Mesothelial cell of epicardium (in vitro differentiated cells): Measurements from ENCODE around the gene BEND6. TPM values are rescaled to one million over a fixed set of nuclear protein-coding genes. Genes with fewer than 3 reads are reported as not detected.

ENCODE experiments used
- DNase-seq, 2 experiments: peaks; one replicate each; pipeline ENCODE4 v3.0.0; 2021; ENCODE audit warnings: low spot score in 2 of 2; ENCODE audit not compliant: unreplicated experiment in 2 of 2
- H3K27ac Mint-ChIP-seq: 2 replicates; pipeline ENCODE4 v1.8.0; 2021; ENCODE audit warnings: mixed read lengths
- H3K27me3 Mint-ChIP-seq: 2 replicates; pipeline ENCODE4 v1.8.0; 2021; ENCODE audit warnings: low read depth, mixed read lengths
- H3K36me3 Mint-ChIP-seq: 2 replicates; pipeline ENCODE4 v1.8.0; 2021; ENCODE audit warnings: mixed read lengths
- H3K4me1 Mint-ChIP-seq: 2 replicates; pipeline ENCODE4 v1.8.0; 2021; ENCODE audit warnings: mixed read lengths
- H3K4me3 Mint-ChIP-seq: 2 replicates; pipeline ENCODE4 v1.8.0; 2021; ENCODE audit warnings: mild to moderate bottlenecking, moderate library complexity, mixed read lengths
- H3K9me3 Mint-ChIP-seq: 2 replicates; pipeline ENCODE4 v1.8.0; 2021; ENCODE audit warnings: mixed read lengths
- total RNA-seq: library from RNA; stranded (reverse); gene quantifications from 3 replicates; pipeline ENCODE4 v1.2.1, GENCODE V29; 2021
- TF ChIP-seq, protein P1 (sequence below): fragments of 200-600 bp; sonication (generic); IDR thresholded peaks from one replicate; pipeline ENCODE4 v1.5.0; 2021; ENCODE audit warnings: antibody characterized with exemption; ENCODE audit not compliant: unreplicated experiment

BEND6 gene
- total RNA-seq, 1 donor from 2014 or later: 7.6 TPM

DNA sequence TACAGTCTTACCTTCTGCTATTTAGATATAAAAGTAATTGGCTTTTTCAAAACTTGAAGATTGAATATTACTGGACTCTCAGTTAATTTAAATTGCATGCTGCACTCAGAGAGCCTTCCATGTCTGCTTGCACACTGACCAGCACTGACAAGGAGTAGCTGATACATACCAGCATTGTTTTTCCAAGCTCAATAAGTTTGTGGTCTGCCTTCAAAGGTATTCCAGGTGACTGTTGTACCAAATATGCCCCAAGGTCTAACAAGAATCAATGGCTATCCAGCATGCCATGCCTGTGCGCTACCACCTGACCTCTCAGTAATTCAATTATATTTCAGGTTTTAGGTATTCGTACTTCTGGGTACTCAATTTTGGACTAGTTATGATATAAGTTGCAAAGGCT lies 30.0 kb downstream of the BEND6 start:
- no peak overlapping the region for H3K4me3 Mint-ChIP-seq
- TF ChIP-seq, protein P1, sequence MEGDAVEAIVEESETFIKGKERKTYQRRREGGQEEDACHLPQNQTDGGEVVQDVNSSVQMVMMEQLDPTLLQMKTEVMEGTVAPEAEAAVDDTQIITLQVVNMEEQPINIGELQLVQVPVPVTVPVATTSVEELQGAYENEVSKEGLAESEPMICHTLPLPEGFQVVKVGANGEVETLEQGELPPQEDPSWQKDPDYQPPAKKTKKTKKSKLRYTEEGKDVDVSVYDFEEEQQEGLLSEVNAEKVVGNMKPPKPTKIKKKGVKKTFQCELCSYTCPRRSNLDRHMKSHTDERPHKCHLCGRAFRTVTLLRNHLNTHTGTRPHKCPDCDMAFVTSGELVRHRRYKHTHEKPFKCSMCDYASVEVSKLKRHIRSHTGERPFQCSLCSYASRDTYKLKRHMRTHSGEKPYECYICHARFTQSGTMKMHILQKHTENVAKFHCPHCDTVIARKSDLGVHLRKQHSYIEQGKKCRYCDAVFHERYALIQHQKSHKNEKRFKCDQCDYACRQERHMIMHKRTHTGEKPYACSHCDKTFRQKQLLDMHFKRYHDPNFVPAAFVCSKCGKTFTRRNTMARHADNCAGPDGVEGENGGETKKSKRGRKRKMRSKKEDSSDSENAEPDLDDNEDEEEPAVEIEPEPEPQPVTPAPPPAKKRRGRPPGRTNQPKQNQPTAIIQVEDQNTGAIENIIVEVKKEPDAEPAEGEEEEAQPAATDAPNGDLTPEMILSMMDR: no peak
- H3K27me3 Mint-ChIP-seq: no peaks in the 10 kb centered on the region
- H3K27ac Mint-ChIP-seq: no peak overlapping the region
- H3K4me1 Mint-ChIP-seq: no peaks in the 10 kb centered on the region
- H3K9me3 Mint-ChIP-seq: no peaks in the 10 kb centered on the region
- H3K36me3 Mint-ChIP-seq: no peaks in the 10 kb centered on the region
- no peak for DNase-seq

GRCh38 chr6:56986611-56987010 lies 31.7 kb downstream of the BEND6 start:
- H3K27ac Mint-ChIP-seq: no peak overlapping the region
- no peaks in the 10 kb centered on the region for H3K27me3 Mint-ChIP-seq
- H3K9me3 Mint-ChIP-seq: no peaks in the 10 kb centered on the region
- no peak for DNase-seq
- no peaks in the 10 kb centered on the region for H3K4me1 Mint-ChIP-seq
- TF ChIP-seq, protein P1: no peak
- no peaks in the 10 kb centered on the region for H3K36me3 Mint-ChIP-seq
- H3K4me3 Mint-ChIP-seq: no peak overlapping the region

- Mint-ChIP-seq H3K9me3 (no peaks in the 10 kb centered on the region), H3K36me3 (no peaks in the 10 kb centered on the region), H3K27me3 (no peaks in the 10 kb centered on the region), H3K4me1 (no peaks in the 10 kb centered on the region), H3K4me3 (no peak overlapping the region), H3K27ac (no peak overlapping the region)
- TF ChIP-seq, protein P1: no peak
- no peak for DNase-seq
These were observed 33.2 kb downstream of the BEND6 start for GRCh38 chr6:56988145-56988544.

DNA sequence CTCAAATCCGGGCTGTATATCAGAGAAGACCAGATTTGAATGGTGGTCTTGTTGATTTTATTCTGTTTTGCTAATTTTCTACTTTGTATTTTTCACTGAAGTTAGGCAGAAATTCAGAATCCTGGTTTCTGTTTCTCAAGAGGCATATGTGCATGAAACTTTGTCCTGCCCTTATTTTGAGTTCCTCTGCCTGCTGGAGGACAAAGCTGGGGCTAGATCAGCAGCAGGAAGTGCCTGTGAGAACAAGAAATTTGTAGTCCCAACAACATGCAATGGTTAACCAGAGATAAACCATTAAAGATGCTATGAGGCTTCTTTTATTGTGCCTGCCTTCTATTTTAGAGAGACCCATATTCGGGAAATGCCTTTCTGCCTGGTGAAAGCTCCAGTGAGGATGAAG lies 37.1 kb downstream of the BEND6 start:
- Mint-ChIP-seq H3K4me3 (no peak overlapping the region), H3K36me3 (no peaks in the 10 kb centered on the region), H3K27ac (no peak overlapping the region), H3K4me1 (peaks cover 7% of the 10 kb centered on the region), H3K27me3 (no peaks in the 10 kb centered on the region), H3K9me3 (no peaks in the 10 kb centered on the region)
- TF ChIP-seq, protein P1: no peak
- no peak for DNase-seq

GRCh38 chr6:56992703-56993102 lies 37.8 kb downstream of the BEND6 start:
- TF ChIP-seq, protein P1: no peak
- H3K9me3 Mint-ChIP-seq: no peaks in the 10 kb centered on the region
- no peak overlapping the region for H3K27ac Mint-ChIP-seq
- H3K4me1 Mint-ChIP-seq: peaks cover 7% of the 10 kb centered on the region
- DNase-seq: no peak
- no peak overlapping the region for H3K4me3 Mint-ChIP-seq
- no peaks in the 10 kb centered on the region for H3K36me3 Mint-ChIP-seq
- H3K27me3 Mint-ChIP-seq: no peaks in the 10 kb centered on the region

DNA sequence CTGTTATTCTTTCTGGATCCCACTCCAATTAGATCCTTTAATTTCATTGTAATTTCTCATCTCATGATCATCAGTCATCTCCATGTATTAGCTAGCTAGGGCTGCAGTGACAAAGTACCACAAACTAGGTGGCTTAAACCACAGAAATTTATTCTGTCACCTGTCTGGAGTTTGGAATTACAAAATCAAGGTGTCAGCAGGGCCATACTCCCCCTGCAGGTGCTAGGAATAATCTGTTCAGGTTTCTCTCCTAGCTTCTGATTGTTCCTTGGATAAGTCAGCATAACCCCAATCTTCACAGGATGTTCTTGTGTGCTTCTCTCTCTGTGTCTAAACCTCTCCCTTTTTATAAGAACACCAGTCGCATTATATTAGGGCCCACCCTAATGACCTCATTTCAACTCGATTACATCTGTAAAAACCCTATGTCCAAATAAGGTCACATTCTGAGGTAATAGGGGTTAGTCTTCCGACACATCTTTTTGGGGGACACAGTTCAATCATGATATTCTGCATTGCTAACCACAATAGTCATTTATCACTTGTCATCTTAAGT lies 40.5 kb downstream of the BEND6 start:
- peaks cover 13% of the 10 kb centered on the region for H3K36me3 Mint-ChIP-seq
- H3K27me3 Mint-ChIP-seq: no peaks in the 10 kb centered on the region
- peaks cover 7% of the 10 kb centered on the region for H3K4me1 Mint-ChIP-seq
- DNase-seq: no peak
- peaks cover 8% of the 10 kb centered on the region for H3K9me3 Mint-ChIP-seq
- TF ChIP-seq, protein P1: no peak
- no peak overlapping the region for H3K4me3 Mint-ChIP-seq
- H3K27ac Mint-ChIP-seq: no peak overlapping the region
